Astrocyte of the hippocampus (primary cell): ENCODE data around the gene RNF207.
A peak's percentile ranks its signal among the peaks of the same experiment; 100 is the strongest.

Experiments used
- DNase-seq: peaks from one replicate; pipeline ENCODE4 v3.0.0; 2011; ENCODE audit warnings: low read depth, low spot score

Gene RNF207

DNA sequence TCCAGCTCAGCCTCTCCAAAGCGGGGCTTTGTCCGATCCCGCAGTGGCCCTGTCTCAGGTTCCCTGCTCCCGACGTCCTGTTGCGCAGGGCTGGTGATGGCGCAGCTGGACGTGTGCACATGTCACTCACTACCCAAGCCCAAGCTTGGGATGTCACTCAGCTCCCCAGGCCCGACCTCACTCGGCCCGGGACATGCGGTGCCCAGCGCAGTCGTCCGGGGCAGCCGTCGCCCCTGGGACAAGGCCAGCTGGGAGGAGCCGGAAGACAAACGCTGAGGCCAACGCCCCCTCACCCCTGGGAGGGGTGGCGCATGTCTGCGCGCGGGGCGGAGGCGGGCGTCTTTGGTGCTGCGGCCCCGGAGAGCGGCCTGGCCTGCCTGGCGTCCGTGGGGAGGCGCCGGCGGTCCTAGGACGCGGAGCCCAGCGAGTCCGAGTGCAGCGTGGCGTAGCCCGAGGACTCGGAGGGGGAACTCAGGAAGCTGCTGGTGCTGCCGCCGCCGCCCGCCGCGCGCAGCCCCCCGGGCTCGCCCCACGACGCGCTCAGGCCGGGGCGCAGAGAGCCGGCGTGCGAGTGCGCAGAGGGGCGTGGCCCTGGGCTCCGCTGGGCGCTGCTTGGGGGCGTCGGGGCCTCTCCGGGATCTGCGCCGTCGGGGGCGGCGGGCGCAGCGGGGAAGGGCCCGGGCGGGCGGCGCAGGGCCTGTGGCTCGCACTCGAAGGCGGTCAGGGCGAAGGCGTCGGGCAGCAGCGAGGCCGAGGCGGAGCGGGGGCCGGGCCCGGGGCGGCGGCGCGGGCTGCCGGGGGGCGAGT lies 43.2 kb downstream of the RNF207 start:
- peak; percentile 60 for DNase-seq

DNA sequence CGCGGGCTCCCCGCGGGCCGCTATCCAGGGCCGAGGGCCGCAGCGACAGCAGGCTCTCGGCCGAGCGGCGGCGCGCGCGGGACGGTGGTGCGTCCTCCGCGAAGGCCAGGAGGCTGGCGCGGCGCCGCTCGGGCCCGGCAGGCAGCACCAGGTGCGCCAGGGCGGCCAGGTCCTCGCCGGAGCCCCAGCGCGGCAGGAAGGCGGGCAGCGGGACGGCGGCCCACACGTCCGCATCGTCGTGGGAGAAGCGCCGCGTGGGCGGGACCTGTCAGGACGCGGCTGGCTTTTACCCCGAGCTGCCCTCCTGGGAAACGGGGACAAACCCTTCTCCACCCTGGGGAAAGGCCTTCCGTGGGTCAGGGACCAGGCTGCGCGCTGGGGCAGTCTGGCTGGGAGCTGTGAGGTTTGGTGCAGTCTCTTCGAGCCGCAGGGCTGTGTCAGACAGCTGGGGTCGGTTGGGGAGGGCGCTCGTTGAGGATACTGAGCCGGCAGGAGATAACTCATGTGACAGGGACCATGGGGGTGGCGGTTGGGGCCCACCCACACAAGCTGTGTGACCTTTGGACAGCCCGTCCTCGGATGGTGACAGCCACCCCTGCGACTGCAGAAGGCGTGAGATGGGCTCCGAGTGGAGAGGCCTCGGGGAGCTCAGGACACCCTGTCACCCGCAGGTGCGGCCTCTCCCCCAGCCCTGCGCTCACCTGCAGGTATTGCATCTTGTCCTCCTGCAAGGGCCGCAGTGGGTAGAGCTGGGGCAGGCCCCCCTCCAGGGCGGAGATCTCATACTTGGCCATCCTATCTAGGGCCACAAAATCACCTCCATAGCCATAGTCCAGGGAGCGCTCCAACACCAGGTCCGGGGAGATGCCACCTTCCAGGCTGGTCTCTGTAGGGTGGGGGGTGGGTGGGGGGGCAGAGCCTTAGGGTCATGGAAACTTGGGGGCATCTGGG lies 44.1 kb downstream of the RNF207 start:
- DNase-seq, result no peak

DNA sequence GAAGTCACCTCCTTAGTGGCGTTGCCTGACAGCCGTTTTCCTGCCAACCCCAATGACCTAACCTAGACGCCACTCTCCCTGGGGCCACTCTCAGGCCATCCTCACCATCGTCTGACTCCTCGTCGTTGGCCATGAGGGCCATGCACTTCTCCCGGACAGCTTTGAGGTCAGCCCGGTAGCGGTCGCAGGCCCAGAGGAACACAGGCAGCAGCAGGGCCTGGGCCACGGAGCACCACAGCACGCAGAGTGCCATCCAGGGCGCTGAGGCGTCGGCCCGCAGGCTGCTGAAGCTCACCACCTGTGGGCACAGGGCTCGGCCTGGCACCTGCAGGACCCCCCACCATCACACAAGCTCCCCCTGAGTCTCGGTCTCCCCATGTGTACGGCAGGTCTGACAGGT lies 45.3 kb downstream of the RNF207 start:
- DNase-seq, result no peak

DNA sequence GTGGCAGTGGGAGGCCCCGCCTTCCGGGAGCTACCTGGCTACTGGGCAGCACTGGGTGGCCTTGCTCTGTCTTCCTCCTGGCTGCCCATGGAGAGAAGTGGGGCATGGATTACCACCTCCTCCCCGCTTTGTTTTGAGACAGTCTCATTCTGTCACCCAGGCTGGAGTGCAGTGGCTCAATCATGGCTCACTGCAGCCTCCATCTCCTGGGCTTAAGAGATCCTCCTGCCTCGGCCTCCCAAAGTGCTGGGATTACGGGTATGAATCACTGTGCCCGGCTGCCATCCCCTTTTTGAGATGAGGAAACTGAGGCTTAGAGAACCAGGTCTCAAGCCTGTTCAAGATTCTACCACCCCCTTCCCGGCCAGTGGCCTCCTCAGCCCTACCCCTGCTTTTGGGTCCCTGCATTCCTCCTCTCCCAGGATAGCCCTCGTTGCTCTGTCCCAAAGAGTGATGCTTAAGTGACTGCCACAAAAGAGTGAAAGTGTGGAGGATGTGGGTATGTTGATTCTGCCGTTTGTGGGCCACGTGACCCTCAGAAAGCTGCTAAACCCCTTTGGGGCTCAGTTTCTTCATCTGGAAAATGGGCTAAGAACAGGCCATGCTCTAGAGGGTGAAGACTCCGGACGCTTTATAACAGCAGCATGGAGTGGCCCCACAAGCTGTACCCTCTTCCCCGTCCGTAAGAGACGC lies 45.9 kb downstream of the RNF207 start:
- no peak for DNase-seq

DNA sequence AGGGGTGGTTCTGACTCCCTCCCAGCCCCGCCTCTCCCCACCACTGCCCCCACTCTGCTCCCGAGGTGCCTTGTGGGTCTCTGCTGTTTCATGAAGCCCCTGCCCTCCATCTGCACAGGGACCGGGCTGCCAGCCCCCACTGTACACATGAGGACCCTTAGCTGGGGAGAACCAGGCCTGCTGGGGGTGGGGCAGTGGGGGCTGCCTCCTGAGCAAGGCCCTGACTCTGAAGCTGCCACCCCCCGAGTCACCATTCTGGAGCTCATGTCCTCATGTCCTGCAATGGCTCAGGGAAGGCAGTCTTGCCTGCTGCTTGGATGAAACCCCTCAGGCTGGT lies 46.4 kb downstream of the RNF207 start:
- no peak for DNase-seq

DNA sequence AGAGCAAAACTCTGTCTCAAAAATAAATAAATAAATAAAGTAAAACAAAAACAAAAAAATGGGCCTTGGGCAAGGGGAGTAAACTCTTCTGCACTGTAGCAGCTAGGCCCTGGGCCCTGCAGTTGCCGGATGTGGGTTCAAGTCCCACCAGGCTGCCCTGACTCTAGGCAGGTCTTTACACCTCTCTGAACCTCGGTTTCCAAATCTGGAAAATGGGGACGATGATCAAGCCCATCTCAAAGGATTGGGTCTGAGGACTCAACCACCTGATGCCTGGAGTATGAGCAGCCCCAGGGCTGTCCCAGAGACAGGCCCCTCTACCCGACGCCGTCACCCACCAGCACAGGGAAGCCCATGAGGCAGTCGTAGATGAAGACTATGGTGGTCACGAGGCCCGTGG lies 47.5 kb downstream of the RNF207 start:
- DNase-seq, result no peak

DNA sequence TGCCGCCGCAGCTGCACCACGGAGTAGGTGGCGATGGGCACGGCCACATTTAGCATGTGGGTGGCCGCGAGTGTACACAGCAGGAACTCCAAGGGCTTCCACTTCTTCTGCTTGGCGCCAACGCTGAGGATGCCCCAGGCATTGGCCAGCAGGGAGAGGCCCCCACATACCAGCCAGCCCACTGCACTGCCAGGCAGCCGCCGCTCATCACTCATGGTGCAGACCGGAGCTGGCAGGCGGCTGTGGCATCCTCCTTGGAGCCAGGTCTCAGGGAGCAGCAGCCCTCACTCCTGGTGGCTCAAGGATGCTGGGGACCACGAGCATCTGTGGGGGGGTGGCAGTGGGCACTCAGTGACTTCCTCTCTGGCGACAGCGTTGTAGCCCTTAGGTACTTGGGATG lies 48.8 kb downstream of the RNF207 start:
- DNase-seq, result no peak

DNA sequence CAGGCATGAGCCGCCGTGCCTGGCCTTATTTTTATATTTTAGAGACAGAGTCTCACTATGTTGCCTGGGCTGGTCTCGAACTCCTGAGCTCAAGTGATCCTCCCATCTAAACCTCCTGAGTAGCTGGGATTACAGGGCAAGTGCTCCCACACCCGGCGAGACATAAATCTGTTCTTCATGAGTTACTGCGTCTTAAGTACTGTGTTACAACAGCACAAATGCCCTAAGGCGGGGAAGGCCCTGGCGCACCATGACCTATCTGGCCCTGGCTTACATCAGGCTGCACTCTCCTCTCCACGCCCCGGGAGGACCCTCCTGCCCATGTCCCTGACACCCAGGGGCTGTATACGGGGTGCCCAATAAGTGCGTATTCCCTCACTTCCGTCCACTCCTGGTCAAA lies 50.7 kb downstream of the RNF207 start:
- DNase-seq, result no peak

DNA sequence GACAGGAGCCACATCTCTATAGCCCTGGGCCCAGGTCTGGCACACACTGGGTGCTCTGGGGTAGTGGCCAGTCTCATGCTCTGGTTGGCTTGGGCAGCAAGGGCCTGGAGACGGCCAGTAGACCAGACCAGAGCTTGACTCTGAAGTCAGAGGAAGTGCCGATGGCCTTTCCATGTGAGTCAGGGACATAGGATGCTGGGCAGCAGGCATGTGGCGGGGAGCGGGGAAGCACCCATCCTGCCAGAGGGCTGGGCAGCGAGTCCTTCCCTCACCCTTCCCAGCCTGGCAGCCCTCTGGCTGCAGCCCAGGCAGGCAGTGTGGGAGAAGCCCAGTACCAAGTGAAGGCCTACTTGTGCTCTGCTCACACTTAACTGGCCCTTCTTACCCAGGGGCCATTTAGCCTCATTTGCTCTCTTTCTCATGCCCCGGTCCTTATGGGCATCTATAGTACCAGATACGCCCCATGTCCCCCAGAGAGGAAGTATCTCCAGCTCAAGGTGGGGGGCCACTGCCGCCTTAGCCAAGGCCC lies 51.7 kb downstream of the RNF207 start:
- DNase-seq, result no peak

DNA sequence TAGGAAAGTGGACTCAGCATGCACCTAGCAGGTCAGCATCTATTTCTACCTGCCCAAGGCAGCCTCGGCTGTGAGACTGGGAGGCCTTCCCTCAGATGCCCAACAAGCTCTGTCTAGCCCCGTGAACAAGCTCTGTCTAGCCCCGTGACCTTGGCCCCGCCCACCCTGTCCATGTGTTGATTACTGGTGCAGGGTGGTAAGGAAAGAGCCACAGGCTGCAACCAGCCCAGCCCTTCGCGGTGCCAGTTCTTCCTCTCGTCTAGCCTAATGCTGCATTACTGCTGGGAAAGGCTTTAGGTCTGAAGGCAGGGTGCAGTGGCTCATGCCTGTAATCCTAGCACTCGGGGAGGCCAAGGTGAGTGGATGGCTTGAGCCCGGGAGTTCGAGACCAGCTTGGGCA lies 52.8 kb downstream of the RNF207 start:
- DNase-seq, result no peak

DNA sequence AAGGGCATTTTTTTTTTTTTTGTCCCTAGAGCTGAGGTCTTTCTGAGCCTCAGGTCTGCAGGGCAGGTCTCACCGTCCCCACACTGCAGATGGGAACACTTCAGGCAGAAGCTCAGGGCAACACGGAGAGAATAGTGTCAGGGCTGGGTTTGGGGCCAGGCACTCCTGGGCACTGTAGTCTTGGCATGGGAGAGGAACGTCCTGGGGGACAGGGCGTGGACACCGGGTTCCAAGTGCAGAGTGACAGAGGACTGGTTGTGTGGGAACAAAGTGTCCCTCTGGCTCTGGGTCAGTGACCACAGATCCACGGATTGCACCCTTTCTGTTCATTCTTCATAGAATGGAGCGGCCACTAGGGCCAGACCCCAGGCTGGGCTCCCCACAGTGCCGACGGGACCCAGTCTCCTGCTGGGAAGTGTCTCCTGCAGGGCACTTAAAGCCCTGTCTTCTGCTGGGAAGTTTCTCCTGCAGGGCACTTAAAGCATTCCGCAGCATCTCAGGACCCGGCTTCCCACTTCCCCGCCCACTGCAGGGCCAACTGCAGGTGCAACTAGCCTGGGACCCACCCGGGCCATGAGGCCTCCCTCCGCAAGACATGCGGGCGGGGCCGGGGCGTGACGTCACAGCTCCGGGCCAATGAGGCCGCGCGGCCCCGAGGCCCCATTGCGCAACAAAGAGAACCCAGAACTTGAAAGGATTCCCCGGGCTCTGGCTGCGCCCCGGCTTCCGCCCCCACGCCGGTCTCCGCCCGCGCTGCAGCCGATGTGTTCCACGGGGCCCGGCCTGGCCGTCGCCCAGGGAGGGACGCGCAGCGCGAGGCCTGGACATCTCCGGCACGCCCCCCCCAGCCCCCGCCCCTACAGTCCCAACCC lies 53.8 kb downstream of the RNF207 start:
- DNase-seq, result peak; percentile 87

DNA sequence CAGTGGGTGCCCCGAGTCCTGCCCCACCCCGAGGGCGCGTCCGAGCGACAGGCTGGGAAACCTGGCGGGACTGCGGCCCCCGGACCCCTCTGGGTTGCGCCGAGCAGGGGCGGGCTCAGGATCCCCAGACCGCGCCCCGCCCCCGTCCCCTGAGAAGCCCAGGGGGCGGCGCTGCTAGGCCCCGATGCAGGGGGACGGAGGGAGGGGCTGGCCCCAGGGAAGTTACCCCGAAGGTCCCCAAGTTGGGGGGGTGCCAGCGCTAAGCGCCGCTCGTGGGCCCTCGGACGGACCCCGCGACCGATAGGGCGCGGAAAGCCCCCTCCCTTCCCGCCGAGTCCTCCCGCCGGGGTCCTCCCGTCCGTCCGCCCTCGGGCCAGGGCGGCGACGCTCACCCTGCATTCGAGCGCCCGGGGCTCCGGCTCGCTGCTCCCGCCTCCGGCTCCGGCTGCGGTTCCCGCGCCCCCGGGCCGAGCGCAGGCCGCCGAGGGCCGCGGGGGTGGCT lies 54.6 kb downstream of the RNF207 start:
- peak; percentile 61 for DNase-seq

DNA sequence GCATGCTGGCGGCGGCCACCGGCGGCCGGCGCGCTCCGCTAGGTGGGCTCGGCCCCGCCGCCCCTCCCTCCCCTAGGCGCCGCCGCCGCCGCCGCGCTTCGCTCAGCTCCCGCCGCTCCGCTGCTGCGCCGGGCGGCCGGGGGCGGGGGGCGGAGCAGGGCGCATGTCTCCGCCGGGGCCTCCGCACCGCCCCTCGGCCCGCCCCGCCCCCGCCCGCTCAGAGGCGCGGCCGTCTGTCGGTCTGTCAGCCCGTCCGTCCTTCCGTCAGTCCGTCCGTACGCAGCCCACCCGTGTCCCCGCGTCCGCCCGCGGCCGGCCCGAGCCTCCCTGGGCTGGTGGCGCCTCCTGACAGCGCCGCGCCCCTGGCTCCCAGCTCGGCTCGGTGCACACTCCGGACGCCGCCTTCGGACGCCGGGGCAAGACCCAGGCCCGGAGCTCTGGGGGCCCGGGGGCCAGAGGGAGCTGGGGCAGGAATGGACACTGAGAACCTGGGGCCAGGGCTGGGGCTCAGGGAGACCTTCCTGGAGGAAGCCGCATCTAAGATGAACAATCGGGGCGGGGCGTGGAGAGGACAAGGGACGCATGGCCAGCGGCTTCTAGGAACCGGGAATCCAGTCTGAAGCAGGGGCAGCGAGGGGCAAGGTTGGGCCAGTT lies 55.2 kb downstream of the RNF207 start, which contains the start of gene GPR153:
Gene GPR153, minus strand, starts transcription at position 138 of the 654 bp plus-strand sequence. CDS start 6,193 bp downstream, outside the sequence.
- peak; percentile 74 for DNase-seq

DNA sequence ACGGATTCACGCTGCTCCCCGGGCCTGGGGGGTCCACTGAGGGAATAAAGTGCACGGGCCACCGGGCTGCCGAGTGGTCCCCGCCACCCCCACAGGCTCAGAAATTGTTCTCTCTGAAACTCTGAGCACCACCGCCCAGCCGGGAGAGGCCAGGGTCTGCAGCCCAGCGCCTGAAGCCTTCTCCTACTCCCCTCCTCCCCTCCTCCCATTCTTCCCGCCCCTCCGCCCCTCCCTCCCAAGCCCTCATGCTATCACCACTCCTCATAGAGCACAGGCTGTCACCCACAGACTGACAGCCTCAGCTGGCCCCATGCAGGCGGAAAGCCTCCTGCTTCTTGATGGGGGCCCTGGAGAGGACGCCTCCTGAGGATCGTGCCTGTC lies 55.7 kb downstream of the RNF207 start:
- no peak for DNase-seq

DNA sequence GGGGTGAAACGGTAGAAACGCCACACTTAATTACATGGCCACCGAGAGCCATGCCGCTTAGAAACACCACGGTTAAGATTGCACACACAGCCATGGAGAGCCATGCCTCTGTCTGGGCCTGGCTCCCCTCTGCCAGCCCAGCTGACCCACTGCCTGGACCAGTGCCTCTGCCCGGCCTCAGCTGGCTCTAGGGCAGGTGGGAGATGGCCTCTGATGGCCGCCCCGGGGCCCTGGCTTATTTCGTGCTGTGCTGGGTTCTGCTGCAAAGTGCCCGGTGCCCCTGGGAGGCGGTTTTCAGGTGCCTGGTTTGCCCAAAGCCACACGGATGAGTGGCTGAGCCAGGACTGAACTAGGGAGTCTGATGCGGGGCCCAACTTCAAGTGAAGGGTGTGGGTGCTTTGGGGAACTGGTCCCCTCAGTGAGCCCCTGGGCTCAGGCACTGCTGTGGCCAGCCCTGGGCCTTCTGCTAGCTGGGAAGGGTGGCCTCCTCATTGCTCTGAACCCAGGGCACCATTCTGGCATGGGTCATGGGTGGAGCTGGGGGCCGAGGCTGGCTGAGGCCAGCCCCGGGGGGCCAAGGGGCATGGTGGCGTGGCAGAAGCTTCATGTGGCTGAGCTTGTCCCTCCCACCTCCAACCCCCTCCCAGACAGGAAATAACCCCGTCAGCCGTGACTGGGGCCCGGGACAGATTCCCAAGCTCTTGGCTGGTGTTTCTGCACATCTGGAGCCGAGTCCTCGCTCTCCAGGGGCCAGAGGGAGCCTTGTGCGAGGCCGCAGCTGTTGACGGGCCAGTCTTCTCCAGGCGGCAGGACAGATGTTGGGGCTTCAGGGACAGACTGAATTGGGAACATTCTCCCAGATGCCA lies 56.9 kb downstream of the RNF207 start:
- DNase-seq, result no peak

DNA sequence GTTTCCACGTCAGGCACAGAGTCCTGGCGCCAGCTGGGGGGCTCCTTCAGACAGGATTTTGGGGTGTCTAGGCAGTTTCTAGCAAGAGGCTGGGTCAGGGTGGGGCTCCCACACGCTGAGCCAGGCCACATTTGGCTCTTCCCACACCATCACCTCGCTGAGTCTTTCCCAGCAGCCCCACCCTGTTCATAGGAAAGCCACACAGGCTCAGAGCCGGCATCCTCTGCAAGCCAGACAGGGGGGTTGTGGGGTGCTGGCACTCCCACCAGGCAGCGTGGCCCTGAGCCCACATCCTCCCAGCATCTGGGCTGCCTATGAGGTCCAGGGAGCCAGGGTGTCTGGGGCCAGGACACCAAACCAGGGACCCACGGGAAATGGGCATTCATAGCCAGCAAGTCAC lies 57.8 kb downstream of the RNF207 start:
- no peak for DNase-seq

DNA sequence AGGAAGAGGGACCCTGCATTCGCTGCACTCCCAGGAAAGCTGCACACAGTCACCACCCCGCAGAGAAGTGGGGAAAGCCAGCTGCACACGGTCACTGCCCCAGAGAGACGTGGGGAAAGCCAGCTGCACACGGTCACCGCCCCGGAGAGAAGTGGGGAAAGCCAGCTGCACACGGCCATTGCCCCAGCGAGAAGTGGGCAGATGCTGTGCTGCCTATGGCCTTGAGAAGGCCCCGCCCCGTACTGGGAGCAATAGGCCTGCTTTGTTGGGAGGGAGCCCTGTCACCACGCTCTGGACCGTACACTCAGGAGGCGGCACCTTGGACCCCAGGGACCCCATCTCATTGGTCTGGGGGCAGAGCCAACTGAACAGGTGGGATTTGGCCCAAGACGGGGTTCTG lies 59.2 kb downstream of the RNF207 start:
- no peak for DNase-seq

DNA sequence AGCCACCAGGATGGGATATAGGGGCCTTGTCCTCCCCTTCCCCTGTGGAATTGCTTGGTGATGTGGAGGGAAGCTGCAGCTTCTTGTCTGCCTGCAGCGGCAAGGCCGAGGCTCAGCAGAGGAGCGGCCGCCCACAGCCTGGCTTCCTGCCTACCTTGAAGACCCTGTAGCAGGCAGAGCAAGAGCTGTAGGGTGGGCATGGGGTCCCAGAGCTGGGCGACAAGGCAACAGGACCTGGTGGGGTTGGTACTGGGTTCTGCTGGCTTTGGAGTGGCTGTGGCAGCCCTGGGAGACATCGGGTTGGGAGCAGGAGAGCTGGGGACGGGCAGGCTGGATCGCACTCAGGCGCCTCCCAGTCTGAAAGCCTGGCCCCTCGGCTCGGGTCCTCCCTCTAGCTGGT lies 60.7 kb downstream of the RNF207 start:
- no peak for DNase-seq

DNA sequence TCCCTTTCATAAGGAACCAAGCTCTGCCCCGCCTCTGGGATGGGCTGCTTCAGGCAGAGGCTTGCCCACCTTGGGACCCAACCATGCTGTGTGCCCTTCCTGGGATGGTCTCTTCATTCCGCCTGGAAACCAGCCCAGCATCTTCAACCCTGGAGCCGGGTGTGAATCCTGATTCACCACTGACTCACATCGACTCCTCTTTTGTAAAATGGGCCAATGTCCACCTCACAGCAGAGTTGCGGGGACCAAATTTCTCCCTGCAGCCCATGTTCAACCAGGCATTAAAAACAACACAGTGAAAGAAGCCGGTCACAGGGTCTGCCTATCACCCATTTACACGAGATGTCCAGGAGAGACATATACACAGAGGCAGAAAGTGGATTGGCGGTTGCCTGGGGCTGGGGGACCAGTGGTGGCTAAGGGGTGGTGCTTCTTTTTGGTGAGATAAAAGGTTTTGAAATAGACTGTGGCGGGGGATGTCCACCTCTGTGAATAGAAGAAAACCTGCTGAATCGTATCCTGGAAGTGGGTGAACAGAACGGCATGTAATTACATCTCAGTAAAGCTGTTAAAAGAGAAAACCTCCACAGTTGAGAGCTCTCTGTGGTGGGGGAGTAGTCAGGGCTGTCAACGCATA lies 61.9 kb downstream of the RNF207 start:
- peak; percentile 41 for DNase-seq
